IMR-90 (cell line): Measurements from ENCODE around the gene SERPINF2. TPM values are rescaled to one million over a fixed set of nuclear protein-coding genes. Genes with fewer than 3 reads are reported as not detected.

ENCODE experiments used
- ATAC-seq: fragments of 200-7000 bp; cut with Tn5 transposase; 2 replicates; pipeline ENCODE4 v1.9.1; 2020; ENCODE audit warnings: low read depth, mild to moderate bottlenecking, moderate library complexity
- BruUV-seq: library from RNA; stranded (reverse); fragments of 400-500 nt; replicated peaks from 2 replicates; lab custom pipeline; 2021; lab: Mats Ljungman, UMichigan
- CTCF ChIA-PET: fragments of 300-600 bp; formaldehyde crosslinking; extraction: SDS; loops from one replicate; lab custom pipeline; 2021; ENCODE audit warnings: antibody characterized with exemption; lab: Yijun Ruan, JAX
- POLR2A ChIA-PET: fragments of 300-600 bp; sonication (Branson Sonifier 250); formaldehyde crosslinking; loops from one replicate; lab custom pipeline; 2022; ENCODE audit warnings: antibody characterized with exemption; ENCODE audit not compliant: unreplicated experiment; lab: Charles Lee
- DNase-seq: peaks from one replicate; pipeline ENCODE4 v3.0.0; 2013
- H2AFZ ChIP-seq: replicated peaks from 2 replicates; pipeline ENCODE3; 2013; ENCODE audit warnings: low read length, mild to moderate bottlenecking; ENCODE audit not compliant: poor library complexity
- H2AK5ac ChIP-seq: 2 replicates; pipeline ENCODE4 v1.6.1; 2013; ENCODE audit warnings: low read depth, low read length, inconsistent platforms
- H2AK9ac ChIP-seq: replicated peaks from 2 replicates; pipeline ENCODE3; 2013; ENCODE audit warnings: mild to moderate bottlenecking, low read depth, low read length, moderate library complexity; ENCODE audit not compliant: poor library complexity
- H2BK120ac ChIP-seq: 2 replicates; pipeline ENCODE4 v1.6.1; 2013; ENCODE audit warnings: low read depth, low read length, inconsistent platforms
- H2BK15ac ChIP-seq: 3 replicates; pipeline ENCODE4 v1.6.1; 2013; ENCODE audit warnings: low read depth, low read length, inconsistent platforms
- H2BK20ac ChIP-seq: 2 replicates; pipeline ENCODE4 v1.6.1; 2013; ENCODE audit warnings: low read depth, mild to moderate bottlenecking, inconsistent platforms, low read length, moderate library complexity
- H2BK5ac ChIP-seq: 2 replicates; pipeline ENCODE4 v1.6.1; 2013; ENCODE audit warnings: mild to moderate bottlenecking, low read depth, low read length, inconsistent platforms; ENCODE audit not compliant: poor library complexity, severe bottlenecking
- H3K14ac ChIP-seq: replicated peaks from 2 replicates; pipeline ENCODE4 v1.6.1; 2013; ENCODE audit warnings: low read depth, low read length, inconsistent platforms
- H3K18ac ChIP-seq: 2 replicates; pipeline ENCODE4 v1.6.1; 2013; ENCODE audit warnings: low read depth, low read length, control low read depth
- H3K23ac ChIP-seq: 2 replicates; pipeline ENCODE4 v1.6.1; 2013; ENCODE audit warnings: low read depth, low read length, inconsistent platforms
- H3K27ac ChIP-seq: 2 replicates; pipeline ENCODE4 v1.5.1; 2013; ENCODE audit warnings: mild to moderate bottlenecking, control low read depth, low read length; ENCODE audit not compliant: insufficient read depth
- H3K27me3 ChIP-seq: 2 replicates; pipeline ENCODE4 v1.6.1; 2013; ENCODE audit warnings: low read length; ENCODE audit not compliant: control insufficient read depth, insufficient read depth
- H3K36me3 ChIP-seq: 2 replicates; pipeline ENCODE4 v1.6.1; 2013; ENCODE audit warnings: low read length, mixed read lengths; ENCODE audit not compliant: control insufficient read depth, insufficient read depth
- H3K4ac ChIP-seq: 2 replicates; pipeline ENCODE4 v1.6.1; 2013; ENCODE audit warnings: low read depth, low read length, inconsistent platforms
- H3K4me1 ChIP-seq: 2 replicates; pipeline ENCODE4 v1.6.1; 2013; ENCODE audit warnings: low read length, mixed read lengths; ENCODE audit not compliant: control insufficient read depth, insufficient read depth
- H3K4me2 ChIP-seq: 2 replicates; pipeline ENCODE4 v1.6.1; 2013; ENCODE audit warnings: low read depth, mild to moderate bottlenecking, control low read depth, low read length, moderate library complexity
- H3K4me3 ChIP-seq: 2 replicates; pipeline ENCODE4 v1.5.1; 2013; ENCODE audit warnings: low read depth, mild to moderate bottlenecking, control low read depth, low read length, moderate library complexity; ENCODE audit not compliant: insufficient read depth
- H3K56ac ChIP-seq: 2 replicates; pipeline ENCODE4 v1.6.1; 2013; ENCODE audit warnings: low read length, inconsistent platforms; ENCODE audit not compliant: insufficient read depth; ENCODE audit errors: extremely low read depth
- H3K79me1 ChIP-seq, 2 experiments: 2 replicates each; pipeline ENCODE4 v1.6.1; 2013; ENCODE audit warnings: low read length in 2 of 2, inconsistent platforms in 1 of 2, low read depth in 1 of 2
- H3K9ac ChIP-seq: 2 replicates; pipeline ENCODE4 v1.6.1; 2013; ENCODE audit warnings: low read depth, low read length, control low read depth
- H3K9me1 ChIP-seq: 2 replicates; pipeline ENCODE4 v1.6.1; 2013; ENCODE audit warnings: low read length, inconsistent platforms; ENCODE audit not compliant: insufficient read depth
- H3K9me3 ChIP-seq: 2 replicates; pipeline ENCODE4 v1.6.1; 2013; ENCODE audit warnings: low read length; ENCODE audit not compliant: control insufficient read depth, insufficient read depth
- H4K20me1 ChIP-seq: 2 replicates; pipeline ENCODE4 v1.6.1; 2013; ENCODE audit warnings: low read length, inconsistent platforms; ENCODE audit not compliant: insufficient read depth
- H4K5ac ChIP-seq: 2 replicates; pipeline ENCODE4 v1.6.1; 2013; ENCODE audit warnings: mild to moderate bottlenecking, low read depth, low read length, control low read depth
- H4K8ac ChIP-seq, 2 experiments: 2 replicates each; pipeline ENCODE4 v1.6.1; 2013; ENCODE audit warnings: low read depth in 2 of 2, low read length in 2 of 2, control low read depth in 1 of 2, inconsistent platforms in 1 of 2
- H4K91ac ChIP-seq: 2 replicates; pipeline ENCODE4 v1.6.1; 2013; ENCODE audit warnings: low read depth, low read length, inconsistent platforms; ENCODE audit not compliant: insufficient read depth
- BHLHE40 ChIP-seq: fragments of 150-350 bp; IDR thresholded peaks from 2 replicates; pipeline ENCODE4 v1.6.1; 2016; ENCODE audit warnings: mild to moderate bottlenecking, low read depth, low read length
- CEBPB ChIP-seq: IDR thresholded peaks from 2 replicates; pipeline ENCODE4 v1.6.1; 2012; ENCODE audit warnings: low read depth, low read length, improper control_type of control experiment
- FOS ChIP-seq: fragments of 150-350 bp; IDR thresholded peaks from 2 replicates; pipeline ENCODE4 v1.6.1; 2016; ENCODE audit warnings: low read depth, low read length
- MAFK ChIP-seq: IDR thresholded peaks from 2 replicates; pipeline ENCODE4 v1.6.1; 2012; ENCODE audit warnings: low read depth, low read length, improper control_type of control experiment
- MAZ ChIP-seq: IDR thresholded peaks from 2 replicates; pipeline ENCODE4 v1.6.1; 2012; ENCODE audit warnings: low read depth, mild to moderate bottlenecking, low read length, improper control_type of control experiment, moderate library complexity, borderline replicate concordance
- POLR2A ChIP-seq: IDR thresholded peaks from 2 replicates; pipeline ENCODE4 v1.6.1; 2012; ENCODE audit warnings: mild to moderate bottlenecking, low read depth, low read length
- RAD21 ChIP-seq: IDR thresholded peaks from 2 replicates; pipeline ENCODE4 v1.6.1; 2012; ENCODE audit warnings: low read length, improper control_type of control experiment
- RCOR1 ChIP-seq: IDR thresholded peaks from 2 replicates; pipeline ENCODE4 v1.6.1; 2012; ENCODE audit warnings: mild to moderate bottlenecking, low read length, improper control_type of control experiment; ENCODE audit not compliant: insufficient replicate concordance
- RFX5 ChIP-seq: IDR thresholded peaks from 2 replicates; pipeline ENCODE4 v1.8.0; 2012; ENCODE audit warnings: low read depth, mild to moderate bottlenecking, low read length, moderate library complexity
- WGBS, 2 experiments: methylation state at CpG; one replicate each; pipeline versions ENCODE4 v1.1.5 to v1.1.7; 2013; ENCODE audit warnings: missing lambda C conversion rate in 2 of 2; ENCODE audit not compliant: insufficient read length in 1 of 2; ENCODE audit errors: extremely low coverage in 2 of 2; 5-methylcytosine and 5-hydroxymethylcytosine counted together
- dilution Hi-C: fragments of 300-500 bp; cut with HindIII; formaldehyde crosslinking; loops from one replicate; pipeline ENCODE4 v1.14.3; 2018; ENCODE audit warnings: low sequenced_read_pairs; ENCODE audit not compliant: unreplicated experiment
- in situ Hi-C: fragments of 300-500 bp; cut with MboI; formaldehyde crosslinking; loops from 3 replicates; pipeline ENCODE4 v1.14.3; 2019; ENCODE audit warnings: low sequenced_read_pairs, inconsistent platforms, mixed read lengths
- intact Hi-C: fragments of 100-400 bp; cut with micrococcal nuclease; formaldehyde crosslinking; loops from 2 replicates; pipeline ENCODE4 v1.10.0; 2022
- polyA plus RNA-seq, 3 experiments: library from polyadenylated mRNA; depleted of rRNA; stranded (reverse); fragments of >200 nt; gene quantifications; 2 replicates each; pipeline ENCODE4 v1.2.3, GENCODE V29; 2012; ENCODE audit warnings: low replicate concordance in 1 of 3
- total RNA-seq: library from RNA; depleted of rRNA; stranded (reverse); fragments of >200 nt; gene quantifications from 2 replicates; pipeline ENCODE4 v1.2.3, GENCODE V29; 2012
- TF ChIP-seq, protein P1 (sequence below): conservative IDR thresholded peaks from 2 replicates; pipeline ENCODE4 v1.5.1; 2012; ENCODE audit warnings: mild to moderate bottlenecking, low read depth, low read length, improper control_type of control experiment
- TF ChIP-seq, protein P2 (sequence below): fragments of 150-350 bp; IDR thresholded peaks from 2 replicates; pipeline ENCODE4 v1.6.1; 2016; ENCODE audit warnings: low read depth, mild to moderate bottlenecking, low read length, moderate library complexity, borderline replicate concordance

Gene SERPINF2
- total and polyA plus RNA-seq, 2 of the 4 experiments (the other 2 are of a cell fraction): not detected

DNA sequence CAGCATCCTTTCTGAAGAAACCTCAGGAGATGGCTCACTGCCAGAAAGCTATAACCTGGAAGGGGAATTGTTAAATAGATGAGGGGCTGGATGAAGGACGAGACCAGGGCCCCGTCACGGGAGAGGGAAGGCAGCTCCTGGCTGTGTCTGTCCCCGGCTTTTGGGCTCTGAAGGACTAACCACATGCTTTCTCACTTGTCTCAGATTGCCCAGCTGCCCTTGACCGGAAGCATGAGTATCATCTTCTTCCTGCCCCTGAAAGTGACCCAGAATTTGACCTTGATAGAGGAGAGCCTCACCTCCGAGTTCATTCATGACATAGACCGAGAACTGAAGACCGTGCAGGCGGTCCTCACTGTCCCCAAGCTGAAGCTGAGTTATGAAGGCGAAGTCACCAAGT, 33.7 kb downstream of the SERPINF2 start:
- Histone ChIP-seq H4K5ac (no peak overlapping the region), H3K56ac (no peak overlapping the region), H4K20me1 (peaks cover 3% of the 10 kb centered on the region), H3K4me2 (no peak overlapping the region), H4K91ac (no peak overlapping the region), H3K4me1 (peaks cover 14% of the 10 kb centered on the region), H3K9ac (no peak overlapping the region), H3K14ac (no peak overlapping the region), H3K4me3 (no peak overlapping the region), H2BK20ac (no peak overlapping the region), H3K79me1 (0 out of 4 replicates have a peak, but pooled peaks cover 0 to 6% of the 10 kb centered on the region in 2 experiments), H3K9me1 (peaks cover 12% of the 10 kb centered on the region; the same call in 1 of the 2 replicates), H3K4ac (no peak overlapping the region), H3K23ac (no peak overlapping the region), H3K36me3 (peaks cover 35% of the 10 kb centered on the region), H3K27ac (no peak overlapping the region), H2AFZ (no peak overlapping the region), H2BK15ac (no peak overlapping the region), H4K8ac (no peak overlapping the region), H2BK5ac (no peak overlapping the region), H3K27me3 (no peaks in the 10 kb centered on the region), H2AK9ac (no peak overlapping the region), H2AK5ac (no peak overlapping the region), H3K18ac (no peak overlapping the region), H3K9me3 (no peaks in the 10 kb centered on the region), H2BK120ac (no peak overlapping the region)
- CTCF ChIA-PET: no interaction called here
- intact Hi-C loops: no loop called here
- POLR2A ChIA-PET: no interaction called here
- DNase-seq (no peak), ATAC-seq (no peak)
- dilution Hi-C loops: no loop called here
- TF ChIP-seq RCOR1 (no peak), MAFK (no peak), BHLHE40 (no peak), MAZ (no peak), CEBPB (no peak), RFX5 (no peak), POLR2A (no peak), RAD21 (no peak), FOS (no peak)
- TF ChIP-seq, protein P1, sequence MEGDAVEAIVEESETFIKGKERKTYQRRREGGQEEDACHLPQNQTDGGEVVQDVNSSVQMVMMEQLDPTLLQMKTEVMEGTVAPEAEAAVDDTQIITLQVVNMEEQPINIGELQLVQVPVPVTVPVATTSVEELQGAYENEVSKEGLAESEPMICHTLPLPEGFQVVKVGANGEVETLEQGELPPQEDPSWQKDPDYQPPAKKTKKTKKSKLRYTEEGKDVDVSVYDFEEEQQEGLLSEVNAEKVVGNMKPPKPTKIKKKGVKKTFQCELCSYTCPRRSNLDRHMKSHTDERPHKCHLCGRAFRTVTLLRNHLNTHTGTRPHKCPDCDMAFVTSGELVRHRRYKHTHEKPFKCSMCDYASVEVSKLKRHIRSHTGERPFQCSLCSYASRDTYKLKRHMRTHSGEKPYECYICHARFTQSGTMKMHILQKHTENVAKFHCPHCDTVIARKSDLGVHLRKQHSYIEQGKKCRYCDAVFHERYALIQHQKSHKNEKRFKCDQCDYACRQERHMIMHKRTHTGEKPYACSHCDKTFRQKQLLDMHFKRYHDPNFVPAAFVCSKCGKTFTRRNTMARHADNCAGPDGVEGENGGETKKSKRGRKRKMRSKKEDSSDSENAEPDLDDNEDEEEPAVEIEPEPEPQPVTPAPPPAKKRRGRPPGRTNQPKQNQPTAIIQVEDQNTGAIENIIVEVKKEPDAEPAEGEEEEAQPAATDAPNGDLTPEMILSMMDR: no peak
- TF ChIP-seq, protein P2, sequence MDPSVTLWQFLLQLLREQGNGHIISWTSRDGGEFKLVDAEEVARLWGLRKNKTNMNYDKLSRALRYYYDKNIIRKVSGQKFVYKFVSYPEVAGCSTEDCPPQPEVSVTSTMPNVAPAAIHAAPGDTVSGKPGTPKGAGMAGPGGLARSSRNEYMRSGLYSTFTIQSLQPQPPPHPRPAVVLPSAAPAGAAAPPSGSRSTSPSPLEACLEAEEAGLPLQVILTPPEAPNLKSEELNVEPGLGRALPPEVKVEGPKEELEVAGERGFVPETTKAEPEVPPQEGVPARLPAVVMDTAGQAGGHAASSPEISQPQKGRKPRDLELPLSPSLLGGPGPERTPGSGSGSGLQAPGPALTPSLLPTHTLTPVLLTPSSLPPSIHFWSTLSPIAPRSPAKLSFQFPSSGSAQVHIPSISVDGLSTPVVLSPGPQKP: no peak
- WGBS, 2 experiments: 90% methylated on average over 7 of the region's 10 CpGs; no CpG with 5 or more reads in 1 of the 2 experiments
- in situ Hi-C loops: no loop called here
- no TSS peak for BruUV-seq
